Heart right ventricle (tissue), 16 donors: ENCODE measurements around the gene ALG3. TPM values are rescaled to one million over a fixed set of nuclear protein-coding genes. Genes with fewer than 3 reads are reported as not detected.

Experiments
- ATAC-seq, 8 donors: fragments of 200-7000 bp; cut with Tn5 transposase; one replicate each; pipeline ENCODE4 v1.9.1; 2020; ENCODE audit warnings: mild to moderate bottlenecking in 8 of 8, moderate library complexity in 8 of 8, moderate number of reproducible peaks in 1 of 8
- DNase-seq, 2 donors: peaks; one replicate each; pipeline ENCODE4 v3.0.0-alpha.2; 2020
- H3K27ac ChIP-seq, 10 donors: fragments of 200-600 bp; sonication (generic) in 2 of 10; one replicate each; pipeline versions ENCODE4 v1.5.0 to v1.8.0; 2020 to 2022; ENCODE audit warnings: mild to moderate bottlenecking in 3 of 10
- H3K27me3 ChIP-seq, 7 donors: fragments of 200-600 bp; one replicate each; pipeline ENCODE4 v1.8.0; 2021 to 2022; ENCODE audit warnings: mild to moderate bottlenecking in 2 of 7
- H3K36me3 ChIP-seq, 9 donors: fragments of 200-600 bp; sonication (generic) in 1 of 9; one replicate each; pipeline versions ENCODE4 v1.5.0 to v1.8.0; 2020 to 2022; ENCODE audit warnings: mild to moderate bottlenecking in 2 of 9
- H3K4me1 ChIP-seq, 9 donors: fragments of 200-600 bp; sonication (generic) in 1 of 9; one replicate each; pipeline versions ENCODE4 v1.5.0 to v1.8.0; 2020 to 2022; ENCODE audit warnings: mild to moderate bottlenecking in 4 of 9
- H3K4me3 ChIP-seq, 10 donors: fragments of 200-600 bp; sonication (generic) in 2 of 10; one replicate each; pipeline versions ENCODE4 v1.5.0 to v1.8.0; 2020 to 2022; ENCODE audit warnings: mild to moderate bottlenecking in 7 of 10, moderate library complexity in 2 of 10
- H3K9me3 ChIP-seq, 11 donors: fragments of 200-600 bp in 10 of 11; sonication (generic) in 2 of 11; one replicate each; pipeline versions ENCODE4 v1.5.0 to v1.8.0; 2013 to 2022; ENCODE audit warnings: mild to moderate bottlenecking in 2 of 11, control low read depth in 1 of 11, moderate library complexity in 1 of 11
- WGBS, 2 donors: extraction: QIAGEN DNeasy Blood & Tissue Kit; methylation state at CpG; one replicate each; pipeline ENCODE4 v1.1.7; 2013; ENCODE audit warnings: inconsistent platforms in 1 of 2; 5-methylcytosine and 5-hydroxymethylcytosine counted together
- intact Hi-C, 10 donors: fragments of 100-400 bp; cut with DNase I; formaldehyde crosslinking; loops; one replicate each; pipeline versions ENCODE4 v1.11.1 to v1.14.2; 2022
- polyA plus RNA-seq, 2 donors: library from polyadenylated mRNA; stranded (reverse); fragments of 200-250 nt; gene quantifications; one replicate each; pipeline ENCODE4 v1.2.3, GENCODE V29; 2013
- total RNA-seq, 10 donors: library from RNA; stranded (reverse); fragmentation: NEBNext Ultra II Directional in 3 of 10; extraction: Animal tissue kit (Norgen Biotek cat#: 25700) in 3 of 10; gene quantifications; one replicate each; pipeline versions ENCODE4 v1.2.1 to v1.2.4, GENCODE V29; 2021 to 2023
- TF ChIP-seq, protein P1 (sequence below), 9 donors: fragments of 200-600 bp; sonication (generic) in 2 of 9; IDR thresholded peaks; one replicate each; pipeline versions ENCODE4 v1.5.0 to v1.8.0; 2021 to 2022; ENCODE audit warnings: antibody characterized with exemption in 9 of 9, mild to moderate bottlenecking in 5 of 9, moderate library complexity in 1 of 9
- donor health status: Arrhythmogenic right ventricular cardiomyopathy.
- donor health status: ischemic (EF 13 %, LVEDD 7.1; RV severe dilation, severe dysfunction).
- donor health status: healthy with polysubstance abuse.
- donor health status: DM: no; HTN: yes; CAD: no.
- donor health status: DM: no; HTN: no; CAD: no.
- donor health status: ischemic (EF 25% LVEDD 6.9; RV normal size, moderate dysfunction).
- donor health status: ischemic (EF 25% LVEDD 5.7; RV mildly dilated, moderate dysfunction).
- donor health status: healthy.
- donor health status: DM: yes; HTN: yes; CAD: no.
- donor health status: Ischemic cardiomyopathy.
- donor health status: ischemic (EF 35%, LVEDD 5.7; RV mildly dilated, moderate dysfunction).
- donor health status: nonischemic (EF 11% LVEDD 7.7; RV severe dilation, severe dysfunction).
- donor health status: DM: yes; HTN: yes; CAD: no.
- donor health status: PGD.
- donor health status: ischemic (EF 29% LVEDD 5.4; RV normal size, mild dysfunction).
- donor health status: nonischemic (EF 23%, LVEDD 6.1; RV moderate dilation, normal function).

ALG3 gene
- total and polyA plus RNA-seq, 12 donors, result 10.7 to 63.6 (median 14.0) TPM

DNA sequence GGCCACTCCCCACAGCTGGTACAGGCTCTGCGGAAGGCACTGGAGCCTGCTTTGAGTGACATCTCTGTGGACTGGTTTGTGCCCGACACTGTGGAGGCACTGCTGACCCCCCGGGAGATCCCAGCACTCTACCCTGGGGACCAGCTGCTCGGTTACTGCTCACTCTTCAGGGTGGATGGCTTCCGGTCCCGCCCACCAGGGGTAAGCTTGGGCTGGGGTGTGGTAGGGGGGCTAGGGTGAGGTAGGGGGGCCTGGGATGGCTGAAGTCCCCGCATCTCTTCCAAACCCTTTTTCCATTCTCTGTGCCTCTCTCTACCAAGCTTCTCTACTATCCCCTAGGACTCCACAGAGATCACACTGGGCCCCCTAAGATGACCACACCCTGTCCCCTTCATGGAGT, 11.6 kb downstream of the ALG3 start:
- DNase-seq, result no peak
- peaks cover 0 to 20% (median 16%) of the 10 kb centered on the region in 7 donors for H3K27me3 ChIP-seq

DNA sequence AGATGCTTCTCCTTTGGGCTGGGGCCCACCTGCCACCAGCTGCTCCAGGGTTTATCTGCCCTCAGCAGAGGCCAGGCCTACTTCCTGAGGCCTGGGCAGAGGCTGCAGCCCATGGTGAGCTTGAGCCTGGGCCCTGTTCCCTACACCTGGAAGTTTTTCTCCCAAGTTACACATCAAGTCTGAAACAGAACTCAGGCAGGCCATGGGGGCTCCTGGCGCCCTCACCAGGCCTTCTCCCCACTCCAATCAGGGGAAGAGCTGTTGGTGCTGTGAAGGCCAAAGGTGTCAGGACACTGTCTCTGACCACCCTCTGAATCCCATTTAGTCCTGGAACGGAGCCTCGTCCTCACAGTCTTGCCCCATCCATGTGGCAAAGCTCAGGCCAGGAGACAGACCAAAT, 12.1 kb downstream of the ALG3 start:
- no peak overlapping the region for H3K4me3 ChIP-seq
- H3K27me3 ChIP-seq, result peaks cover 0 to 26% (median 20%) of the 10 kb centered on the region in 7 donors
- WGBS, 2 donors, result 72 to 83% methylated on average over 3 of the region's 3 CpGs
- no peaks in the 10 kb centered on the region for H3K9me3 ChIP-seq
- TF ChIP-seq, protein P1, sequence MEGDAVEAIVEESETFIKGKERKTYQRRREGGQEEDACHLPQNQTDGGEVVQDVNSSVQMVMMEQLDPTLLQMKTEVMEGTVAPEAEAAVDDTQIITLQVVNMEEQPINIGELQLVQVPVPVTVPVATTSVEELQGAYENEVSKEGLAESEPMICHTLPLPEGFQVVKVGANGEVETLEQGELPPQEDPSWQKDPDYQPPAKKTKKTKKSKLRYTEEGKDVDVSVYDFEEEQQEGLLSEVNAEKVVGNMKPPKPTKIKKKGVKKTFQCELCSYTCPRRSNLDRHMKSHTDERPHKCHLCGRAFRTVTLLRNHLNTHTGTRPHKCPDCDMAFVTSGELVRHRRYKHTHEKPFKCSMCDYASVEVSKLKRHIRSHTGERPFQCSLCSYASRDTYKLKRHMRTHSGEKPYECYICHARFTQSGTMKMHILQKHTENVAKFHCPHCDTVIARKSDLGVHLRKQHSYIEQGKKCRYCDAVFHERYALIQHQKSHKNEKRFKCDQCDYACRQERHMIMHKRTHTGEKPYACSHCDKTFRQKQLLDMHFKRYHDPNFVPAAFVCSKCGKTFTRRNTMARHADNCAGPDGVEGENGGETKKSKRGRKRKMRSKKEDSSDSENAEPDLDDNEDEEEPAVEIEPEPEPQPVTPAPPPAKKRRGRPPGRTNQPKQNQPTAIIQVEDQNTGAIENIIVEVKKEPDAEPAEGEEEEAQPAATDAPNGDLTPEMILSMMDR (IDR thresholded peaks at IDR 0.05), result no peak
- DNase-seq (no peak), ATAC-seq (no peak)
- intact Hi-C loops, result no loop called here
- H3K27ac ChIP-seq, result no peak overlapping the region
- H3K4me1 ChIP-seq, result peaks cover 0 to 6% (median 4%) of the 10 kb centered on the region in 9 donors
- no peaks in the 10 kb centered on the region for H3K36me3 ChIP-seq

More for the DNA sequence above, 11.6 kb downstream of the ALG3 start:
- H3K4me1 ChIP-seq, result peaks cover 0 to 8% (median 7%) of the 10 kb centered on the region in 9 donors
- TF ChIP-seq, protein P1 (IDR thresholded peaks at IDR 0.05), result no peak
- WGBS, 2 donors, result 66 to 71% methylated on average over 7 of the region's 7 CpGs
- H3K9me3 ChIP-seq, result no peaks in the 10 kb centered on the region
- H3K4me3 ChIP-seq, result no peak overlapping the region
- ATAC-seq, result no peak
- H3K36me3 ChIP-seq, result peaks cover 0 to 5% (median under 1%) of the 10 kb centered on the region in 9 donors
- intact Hi-C loops, result no loop called here
- H3K27ac ChIP-seq, result no peak overlapping the region

DNA sequence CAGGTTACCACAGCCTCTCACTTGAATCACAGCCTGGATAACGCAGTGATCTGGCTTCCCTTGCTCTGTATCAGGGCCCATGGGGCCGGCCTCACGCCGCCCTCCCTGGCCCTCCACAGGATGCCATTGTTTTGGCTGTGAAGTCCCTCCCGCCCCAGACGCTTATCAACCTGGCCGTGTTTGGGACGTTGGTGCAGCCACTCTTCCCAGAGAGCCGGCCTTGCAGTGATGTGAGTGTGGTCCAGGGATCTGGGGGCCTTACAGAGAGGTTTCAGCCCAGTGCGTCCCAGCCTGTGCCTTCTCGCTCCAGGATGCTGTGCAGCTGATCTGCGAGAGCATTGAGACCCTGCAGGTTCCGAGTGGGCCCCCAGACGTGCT, 12.7 kb downstream of the ALG3 start:
- DNase-seq, result no peak
- Histone ChIP-seq H3K9me3 (no peaks in the 10 kb centered on the region), H3K36me3 (no peaks in the 10 kb centered on the region), H3K4me1 (peaks cover 0 to 2% (median 0%) of the 10 kb centered on the region in 9 donors), H3K27me3 (peaks cover under 1 to 32% (median 26%) of the 10 kb centered on the region in 7 donors), H3K4me3 (no peak overlapping the region), H3K27ac (no peak overlapping the region)
- intact Hi-C loops, result no loop called here
- TF ChIP-seq, protein P1 (IDR thresholded peaks at IDR 0.05), result no peak
- ATAC-seq, result no peak
- WGBS, 2 donors, result 36 to 47% methylated on average over 14 of the region's 14 CpGs

DNA sequence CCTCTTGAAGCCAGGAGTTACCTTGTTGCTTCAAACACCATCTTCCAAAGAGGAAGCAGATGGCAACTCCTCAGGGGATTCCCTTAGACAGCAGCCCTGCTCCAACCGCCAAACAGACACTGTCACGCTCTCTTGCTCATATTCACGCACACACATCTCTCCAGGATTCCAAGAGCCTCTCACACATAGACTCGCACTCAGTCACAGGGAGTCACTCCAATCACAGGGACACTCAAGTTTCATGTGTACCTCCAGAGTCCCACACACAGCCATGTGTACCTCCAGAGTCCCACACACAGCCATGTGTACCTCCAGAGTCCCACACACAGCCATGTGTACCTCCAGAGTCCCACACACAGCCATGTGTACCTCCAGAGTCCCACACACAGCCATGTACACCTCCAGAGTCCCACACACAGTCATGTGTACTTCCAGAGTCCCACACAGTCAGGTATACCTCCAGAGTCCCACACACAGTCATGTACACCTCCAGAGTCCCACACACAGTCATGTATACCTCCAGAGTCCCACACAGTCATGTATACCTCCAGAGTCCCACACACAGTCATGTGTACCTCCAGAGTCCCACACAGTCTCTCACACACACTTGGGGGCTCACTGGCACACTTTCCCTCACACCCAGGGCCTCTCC, 13.3 kb downstream of the ALG3 start:
- no peaks in the 10 kb centered on the region for H3K36me3 ChIP-seq
- TF ChIP-seq, protein P1 (IDR thresholded peaks at IDR 0.05), result no peak
- ATAC-seq (no peak), DNase-seq (no peak)
- peaks cover 6 to 38% (median 31%) of the 10 kb centered on the region in 7 donors for H3K27me3 ChIP-seq
- intact Hi-C loops, result no loop called here
- WGBS, 2 donors, result 77 to 80% methylated on average over 4 of the region's 4 CpGs
- H3K9me3 ChIP-seq, result no peaks in the 10 kb centered on the region
- peaks cover 0 to 6% (median 0%) of the 10 kb centered on the region in 9 donors for H3K4me1 ChIP-seq
- no peak overlapping the region for H3K27ac ChIP-seq
- no peak overlapping the region for H3K4me3 ChIP-seq
